Measurements from ENCODE around the gene SETBP1. TPM values are rescaled to one million over a fixed set of nuclear protein-coding genes. Genes with fewer than 3 reads are reported as not detected.

The SETBP1 gene
- total and polyA plus RNA-seq, 2 of the 13 experiments (the other 11 are each of a cell fraction or from before 2014, with no cell fraction given) = 0.18 to 0.65 TPM

GRCh38 chr18:44715842-44716241 lies 35.2 kb downstream of the SETBP1 start (continued):
- no peak for TF ChIP-seq ETS1 (CRISPR knock-in tag; IDR thresholded peaks at IDR 0.05)
- TF ChIP-seq ZNF646 (CRISPR knock-in tag; IDR thresholded peaks at IDR 0.05) = no peak

GRCh38 chr18:44716697-44717163 lies 36.0 kb downstream of the SETBP1 start:
- ChIA-PET CTCF (ENCODE audit: low intra/inter-chr PET ratio, low total read pairs) (no interaction called here), POLR2A (no interaction called here)
- H3K27me3 ChIP-seq (ENCODE audit: control insufficient read depth in 1 of 2, insufficient read depth in 2 of 2, low read length in 2 of 2) = no peaks in the 10 kb centered on the region
- H3K9me3 ChIP-seq (ENCODE audit: low read length) = no peaks in the 10 kb centered on the region
- no peaks in the 10 kb centered on the region for H4K20me1 ChIP-seq (ENCODE audit: insufficient read depth, low read length)
- ATAC-seq (no peak), DNase-seq (ENCODE audit: low spot score) (no peak), FAIRE-seq (no peak)
- in situ Hi-C loops (cut with HindIII; ENCODE audit: extremely low pct_ligation_motif_present, low pct_unique_long_range_greater_than_20kb) (no loop called here), intact Hi-C loops (cut with micrococcal nuclease; ENCODE audit: unreplicated experiment) (no loop called here)
- H3K27ac ChIP-seq (ENCODE audit: extremely low read length, insufficient read depth, low read length) = no peak overlapping the region
- H3K4me3 ChIP-seq (replicated peaks in 1 of 3; ENCODE audit: insufficient read depth in 1 of 3, low read depth in 2 of 3, low read length in 3 of 3) = no peak overlapping the region
- no peak overlapping the region for H3K4me2 ChIP-seq (ENCODE audit: low read depth, low read length)
- no peaks in the 10 kb centered on the region; a peak in 1 of 5 replicates for H3K36me3 ChIP-seq (replicated peaks in 1 of 2; ENCODE audit: control insufficient read depth in 1 of 2, insufficient read depth in 2 of 2, low read length in 2 of 2)
- no peaks in the 10 kb centered on the region for H3K79me2 ChIP-seq (ENCODE audit: insufficient read depth, low read length)
- H3K4me1 ChIP-seq (ENCODE audit: insufficient read depth, low read length) = no peaks in the 10 kb centered on the region
- 69% methylated on average over 5 of the region's 5 CpGs for WGBS (ENCODE audit: low lambda C conversion rate)
- no peak overlapping the region for H3K9ac ChIP-seq (ENCODE audit: insufficient read depth, low read depth, low read length)
- no peak overlapping the region for H2AFZ ChIP-seq (ENCODE audit: low read length)
- no peak for TF ChIP-seq TGIF2 (CRISPR knock-in tag; IDR thresholded peaks at IDR 0.05)
- TF ChIP-seq PCBP1 (IDR thresholded peaks at IDR 0.05; ENCODE audit: borderline replicate concordance, low read depth, low read length) = no peak
- BruUV-seq (replicated peaks) = no TSS peak
